Stomach (tissue), 4 donors: ENCODE results near the gene AFAP1.

Source experiments
- POLR2A ChIP-seq, 4 donors: fragments of 450-650 bp; IDR thresholded peaks; one replicate each; pipeline ENCODE4 v1.6.1; 2016; ENCODE audit warnings: antibody characterized with exemption in 4 of 4, control low read depth in 2 of 4, mild to moderate bottlenecking in 1 of 4, moderate library complexity in 1 of 4
- TF ChIP-seq, protein P1 (sequence below), 7 experiments: fragments of 450-650 bp in 4 of 7; fragments of 200-600 bp in 3 of 7; sonication (generic) in 3 of 7; IDR thresholded peaks; one replicate each; pipeline ENCODE4 v1.5.1; 2016 to 2019; ENCODE audit warnings: antibody characterized with exemption in 7 of 7, control low read depth in 2 of 7, mild to moderate bottlenecking in 1 of 7

DNA sequence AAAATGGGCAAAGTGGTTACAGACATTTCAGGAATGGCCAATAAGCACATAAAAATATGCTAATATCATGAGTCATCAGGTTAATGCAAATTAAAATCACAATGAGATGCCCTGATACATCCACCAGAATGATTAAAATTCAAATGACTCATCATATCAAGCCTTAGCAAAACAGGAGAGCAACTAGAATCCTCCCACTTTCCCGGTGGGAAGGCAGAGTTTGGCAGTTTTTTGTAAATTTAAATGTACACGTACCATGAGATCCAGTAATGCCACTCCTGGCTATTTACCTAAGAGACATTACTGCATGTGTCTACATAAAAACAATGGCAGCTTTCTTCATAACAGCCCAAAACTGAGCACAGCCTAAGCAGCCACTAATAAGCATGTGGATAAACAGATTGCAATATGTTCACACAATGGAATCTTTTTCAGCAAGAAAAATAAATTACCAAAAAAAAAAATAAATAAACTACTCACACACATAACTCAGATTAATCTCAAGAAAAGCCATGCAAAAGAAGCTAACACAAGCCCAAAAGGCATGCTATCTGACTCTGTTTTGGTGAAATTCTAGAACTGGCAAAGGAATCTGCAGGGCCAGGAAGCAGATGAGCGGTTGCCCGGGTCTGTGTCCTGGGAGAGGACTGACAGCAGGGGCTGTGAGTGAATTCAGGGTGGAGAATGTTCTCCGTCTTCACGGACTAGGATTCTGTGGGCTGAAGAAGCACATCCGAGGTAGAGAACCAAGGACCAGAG, 48.8 kb downstream of the AFAP1 start:
- TF ChIP-seq, protein P1, sequence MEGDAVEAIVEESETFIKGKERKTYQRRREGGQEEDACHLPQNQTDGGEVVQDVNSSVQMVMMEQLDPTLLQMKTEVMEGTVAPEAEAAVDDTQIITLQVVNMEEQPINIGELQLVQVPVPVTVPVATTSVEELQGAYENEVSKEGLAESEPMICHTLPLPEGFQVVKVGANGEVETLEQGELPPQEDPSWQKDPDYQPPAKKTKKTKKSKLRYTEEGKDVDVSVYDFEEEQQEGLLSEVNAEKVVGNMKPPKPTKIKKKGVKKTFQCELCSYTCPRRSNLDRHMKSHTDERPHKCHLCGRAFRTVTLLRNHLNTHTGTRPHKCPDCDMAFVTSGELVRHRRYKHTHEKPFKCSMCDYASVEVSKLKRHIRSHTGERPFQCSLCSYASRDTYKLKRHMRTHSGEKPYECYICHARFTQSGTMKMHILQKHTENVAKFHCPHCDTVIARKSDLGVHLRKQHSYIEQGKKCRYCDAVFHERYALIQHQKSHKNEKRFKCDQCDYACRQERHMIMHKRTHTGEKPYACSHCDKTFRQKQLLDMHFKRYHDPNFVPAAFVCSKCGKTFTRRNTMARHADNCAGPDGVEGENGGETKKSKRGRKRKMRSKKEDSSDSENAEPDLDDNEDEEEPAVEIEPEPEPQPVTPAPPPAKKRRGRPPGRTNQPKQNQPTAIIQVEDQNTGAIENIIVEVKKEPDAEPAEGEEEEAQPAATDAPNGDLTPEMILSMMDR (IDR thresholded peaks at IDR 0.05), result no peak
- TF ChIP-seq POLR2A (IDR thresholded peaks at IDR 0.05), result no peak
